HepG2 (cell line): ENCODE data around the gene DDX19B. TPM values are rescaled to one million over a fixed set of nuclear protein-coding genes. Genes with fewer than 3 reads are reported as not detected.

Experiments used
- CBFB ChIP-seq: sonication (generic); formaldehyde crosslinking; IDR thresholded peaks from 2 replicates; pipeline ENCODE4 v1.4.0; 2020; ENCODE audit warnings: missing genetic modification reagents
- HDAC6 ChIP-seq: fragments of 200-600 bp; sonication (generic); IDR thresholded peaks from 2 replicates; pipeline ENCODE4 v1.7.0; 2017; ENCODE audit warnings: mild to moderate bottlenecking, antibody characterized with exemption, low read length, low read depth
- HNRNPUL1 ChIP-seq: fragments of 200-400 bp; formaldehyde crosslinking; IDR thresholded peaks from 2 replicates; pipeline ENCODE4 v1.6.1; 2017; ENCODE audit warnings: low read depth, mild to moderate bottlenecking, low read length, moderate library complexity
- JUNB ChIP-seq: sonication (generic); formaldehyde crosslinking; IDR thresholded peaks from 2 replicates; pipeline ENCODE4 v1.8.0; 2022; ENCODE audit warnings: missing genetic modification reagents, mild to moderate bottlenecking, borderline replicate concordance
- KAT8 ChIP-seq: IDR thresholded peaks from 2 replicates; pipeline ENCODE4 v1.6.1; 2016; ENCODE audit warnings: missing genetic modification reagents, missing compliant biosample characterization
- KDM3A ChIP-seq: IDR thresholded peaks from 2 replicates; pipeline ENCODE4 v1.6.1; 2018; ENCODE audit warnings: low read depth, missing compliant biosample characterization
- NFKBIZ ChIP-seq: IDR thresholded peaks from 2 replicates; pipeline ENCODE4 v1.6.1; 2018; ENCODE audit warnings: missing genetic modification reagents, missing compliant biosample characterization
- SETDB1 ChIP-seq: sonication (generic); formaldehyde crosslinking; IDR thresholded peaks from 2 replicates; pipeline ENCODE4 v1.5.1; 2020; ENCODE audit warnings: missing genetic modification reagents, mild to moderate bottlenecking, borderline replicate concordance
- STAT5B ChIP-seq: sonication (generic); formaldehyde crosslinking; IDR thresholded peaks from 2 replicates; pipeline ENCODE4 v1.4.0; 2020; ENCODE audit warnings: missing genetic modification reagents
- ZBTB3 ChIP-seq: sonication (generic); formaldehyde crosslinking; IDR thresholded peaks from 2 replicates; pipeline ENCODE4 v1.4.0; 2020; ENCODE audit warnings: low read depth, mild to moderate bottlenecking, moderate library complexity, missing genetic modification reagents, borderline replicate concordance
- ZBTB7A ChIP-seq: sonication (generic); formaldehyde crosslinking; IDR thresholded peaks from 2 replicates; pipeline ENCODE4 v1.8.0; 2022; ENCODE audit warnings: mild to moderate bottlenecking, missing genetic modification reagents
- ZMYM4 ChIP-seq: sonication (generic); formaldehyde crosslinking; IDR thresholded peaks from 2 replicates; pipeline ENCODE4 v1.8.1; 2023; ENCODE audit warnings: mild to moderate bottlenecking, missing genetic modification reagents
- ZNF563 ChIP-seq: sonication (generic); formaldehyde crosslinking; IDR thresholded peaks from 2 replicates; pipeline ENCODE4 v1.8.0; 2022; ENCODE audit warnings: mild to moderate bottlenecking, moderate library complexity, missing genetic modification reagents
- ZNF605 ChIP-seq: sonication (generic); formaldehyde crosslinking; IDR thresholded peaks from 2 replicates; pipeline ENCODE4 v1.8.0; 2022; ENCODE audit warnings: mild to moderate bottlenecking, missing genetic modification reagents
- ZNF615 ChIP-seq: sonication (generic); formaldehyde crosslinking; IDR thresholded peaks from 2 replicates; pipeline ENCODE4 v1.5.0; 2020; ENCODE audit warnings: mild to moderate bottlenecking, missing genetic modification reagents, borderline replicate concordance
- ZNF687 ChIP-seq: sonication (generic); formaldehyde crosslinking; IDR thresholded peaks from 2 replicates; pipeline ENCODE4 v1.5.1; 2020; ENCODE audit warnings: mild to moderate bottlenecking, missing genetic modification reagents, moderate library complexity
- ZNF839 ChIP-seq: sonication (generic); formaldehyde crosslinking; IDR thresholded peaks from 2 replicates; pipeline ENCODE4 v1.4.0; 2020; ENCODE audit warnings: missing genetic modification reagents, mild to moderate bottlenecking, borderline replicate concordance
- ZNF878 ChIP-seq: sonication (generic); formaldehyde crosslinking; IDR thresholded peaks from 2 replicates; pipeline ENCODE4 v1.8.1; 2023; ENCODE audit warnings: mild to moderate bottlenecking, missing genetic modification reagents, moderate library complexity
- polyA plus RNA-seq, 8 experiments: library from polyadenylated mRNA; depleted of rRNA in 3 of 8; stranded (reverse) in 7 of 8; unstranded in 1 of 8; fragments of >200 nt; fragmentation: Illumina TruSeq in 4 of 8; extraction: Trizol in 4 of 8; gene quantifications; 2 replicates each; pipeline versions ENCODE4 v1.2.1 to v1.2.3, GENCODE V29; 2011 to 2016; ENCODE audit warnings: low read depth in 4 of 8, missing spikeins in 1 of 8, mixed read lengths in 1 of 8; ENCODE audit not compliant: insufficient read depth in 1 of 8
- total RNA-seq, 5 experiments: library from RNA; depleted of rRNA; stranded (reverse); fragments of >200 nt; fragmentation: Illumina TruSeq; extraction: Trizol; gene quantifications; 2 replicates each; pipeline ENCODE4 v1.2.3, GENCODE V29; 2016; ENCODE audit warnings: low read depth in 1 of 5
- TF ChIP-seq, protein P1 (sequence below): sonication (generic); formaldehyde crosslinking; IDR thresholded peaks from 2 replicates; pipeline ENCODE4 v1.5.0; 2020; ENCODE audit warnings: mild to moderate bottlenecking, missing genetic modification reagents
- TF ChIP-seq, protein P2 (sequence below): conservative IDR thresholded peaks from 2 replicates; pipeline ENCODE4 v1.6.1; 2018; ENCODE audit warnings: missing genetic modification reagents
- TF ChIP-seq, protein P3 (sequence below): sonication (generic); formaldehyde crosslinking; IDR thresholded peaks from 2 replicates; pipeline ENCODE4 v1.4.0; 2020; ENCODE audit warnings: missing genetic modification reagents, mild to moderate bottlenecking, borderline replicate concordance

DDX19B gene
- total and polyA plus RNA-seq, 2 of the 13 experiments (the other 11 are each of a cell fraction or from before 2014, with no cell fraction given): 36.2 to 40.0 TPM

- TF ChIP-seq ZNF839 (CRISPR knock-in tag) (no peak; the same call in none of the 2 replicates), HDAC6 (no peak), KAT8 (CRISPR knock-in tag) (peak; percentile 96), CBFB (CRISPR knock-in tag) (peak; percentile 88), ZNF605 (peak; percentile 98), ZNF563 (CRISPR knock-in tag) (peak; percentile 83), HNRNPUL1 (no peak; the same call in 1 of the 2 replicates), JUNB (CRISPR knock-in tag) (peak; percentile 87; the same call in 1 of the 2 replicates), KDM3A (peak; percentile 77; the same call in 1 of the 2 replicates), NFKBIZ (CRISPR knock-in tag) (peak; percentile 93; the same call in 1 of the 2 replicates), STAT5B (CRISPR knock-in tag) (peak; percentile 96), ZNF615 (CRISPR knock-in tag) (no peak), ZNF878 (CRISPR knock-in tag) (peak; percentile 97), ZBTB7A (CRISPR knock-in tag) (no peak; the same call in 1 of the 2 replicates), ZBTB3 (CRISPR knock-in tag) (no peak; the same call in 1 of the 2 replicates), SETDB1 (CRISPR knock-in tag) (no peak), ZNF687 (CRISPR knock-in tag) (peak; percentile 86), ZMYM4 (CRISPR knock-in tag) (peak; percentile 100)
- TF ChIP-seq, protein P1, sequence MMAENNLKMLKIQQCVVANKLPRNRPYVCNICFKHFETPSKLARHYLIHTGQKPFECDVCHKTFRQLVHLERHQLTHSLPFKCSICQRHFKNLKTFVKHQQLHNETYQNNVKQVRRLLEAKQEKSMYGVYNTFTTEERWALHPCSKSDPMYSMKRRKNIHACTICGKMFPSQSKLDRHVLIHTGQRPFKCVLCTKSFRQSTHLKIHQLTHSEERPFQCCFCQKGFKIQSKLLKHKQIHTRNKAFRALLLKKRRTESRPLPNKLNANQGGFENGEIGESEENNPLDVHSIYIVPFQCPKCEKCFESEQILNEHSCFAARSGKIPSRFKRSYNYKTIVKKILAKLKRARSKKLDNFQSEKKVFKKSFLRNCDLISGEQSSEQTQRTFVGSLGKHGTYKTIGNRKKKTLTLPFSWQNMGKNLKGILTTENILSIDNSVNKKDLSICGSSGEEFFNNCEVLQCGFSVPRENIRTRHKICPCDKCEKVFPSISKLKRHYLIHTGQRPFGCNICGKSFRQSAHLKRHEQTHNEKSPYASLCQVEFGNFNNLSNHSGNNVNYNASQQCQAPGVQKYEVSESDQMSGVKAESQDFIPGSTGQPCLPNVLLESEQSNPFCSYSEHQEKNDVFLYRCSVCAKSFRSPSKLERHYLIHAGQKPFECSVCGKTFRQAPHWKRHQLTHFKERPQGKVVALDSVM (CRISPR knock-in tag): peak; percentile 45; the same call in 1 of the 2 replicates
- TF ChIP-seq, protein P2, sequence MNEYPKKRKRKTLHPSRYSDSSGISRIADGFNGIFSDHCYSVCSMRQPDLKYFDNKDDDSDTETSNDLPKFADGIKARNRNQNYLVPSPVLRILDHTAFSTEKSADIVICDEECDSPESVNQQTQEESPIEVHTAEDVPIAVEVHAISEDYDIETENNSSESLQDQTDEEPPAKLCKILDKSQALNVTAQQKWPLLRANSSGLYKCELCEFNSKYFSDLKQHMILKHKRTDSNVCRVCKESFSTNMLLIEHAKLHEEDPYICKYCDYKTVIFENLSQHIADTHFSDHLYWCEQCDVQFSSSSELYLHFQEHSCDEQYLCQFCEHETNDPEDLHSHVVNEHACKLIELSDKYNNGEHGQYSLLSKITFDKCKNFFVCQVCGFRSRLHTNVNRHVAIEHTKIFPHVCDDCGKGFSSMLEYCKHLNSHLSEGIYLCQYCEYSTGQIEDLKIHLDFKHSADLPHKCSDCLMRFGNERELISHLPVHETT (CRISPR knock-in tag): peak; percentile 91
- TF ChIP-seq, protein P3, sequence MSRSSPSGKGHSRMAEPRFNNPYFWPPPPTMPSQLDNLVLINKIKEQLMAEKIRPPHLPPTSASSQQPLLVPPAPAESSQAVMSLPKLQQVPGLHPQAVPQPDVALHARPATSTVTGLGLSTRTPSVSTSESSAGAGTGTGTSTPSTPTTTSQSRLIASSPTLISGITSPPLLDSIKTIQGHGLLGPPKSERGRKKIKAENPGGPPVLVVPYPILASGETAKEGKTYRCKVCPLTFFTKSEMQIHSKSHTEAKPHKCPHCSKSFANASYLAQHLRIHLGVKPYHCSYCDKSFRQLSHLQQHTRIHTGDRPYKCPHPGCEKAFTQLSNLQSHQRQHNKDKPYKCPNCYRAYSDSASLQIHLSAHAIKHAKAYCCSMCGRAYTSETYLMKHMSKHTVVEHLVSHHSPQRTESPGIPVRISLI (CRISPR knock-in tag): peak; percentile 69; the same call in 1 of the 2 replicates
These were observed 47.2 kb upstream of the DDX19B start, which contains the start of gene EXOSC6 (continued) for GRCh38 chr16:70251629-70252354.
